Erythroblast (primary cell): ENCODE data around the gene MARK3.
A peak's percentile ranks its signal among the peaks of the same experiment; 100 is the strongest.

ENCODE experiments used
- DNase-seq, 2 experiments: peaks; one replicate each; lab custom pipeline; 2025; lab: John Stamatoyannopoulos, UW
- GATA1 ChIP-seq: IDR thresholded peaks from 2 replicates; pipeline ENCODE4 v1.6.1; 2011; ENCODE audit warnings: low read depth, mild to moderate bottlenecking, control low read depth, low read length, moderate library complexity
- POLR2A ChIP-seq: IDR thresholded peaks from 2 replicates; pipeline ENCODE4 v1.6.1; 2011; ENCODE audit warnings: mild to moderate bottlenecking, low read length

The MARK3 gene

DNA sequence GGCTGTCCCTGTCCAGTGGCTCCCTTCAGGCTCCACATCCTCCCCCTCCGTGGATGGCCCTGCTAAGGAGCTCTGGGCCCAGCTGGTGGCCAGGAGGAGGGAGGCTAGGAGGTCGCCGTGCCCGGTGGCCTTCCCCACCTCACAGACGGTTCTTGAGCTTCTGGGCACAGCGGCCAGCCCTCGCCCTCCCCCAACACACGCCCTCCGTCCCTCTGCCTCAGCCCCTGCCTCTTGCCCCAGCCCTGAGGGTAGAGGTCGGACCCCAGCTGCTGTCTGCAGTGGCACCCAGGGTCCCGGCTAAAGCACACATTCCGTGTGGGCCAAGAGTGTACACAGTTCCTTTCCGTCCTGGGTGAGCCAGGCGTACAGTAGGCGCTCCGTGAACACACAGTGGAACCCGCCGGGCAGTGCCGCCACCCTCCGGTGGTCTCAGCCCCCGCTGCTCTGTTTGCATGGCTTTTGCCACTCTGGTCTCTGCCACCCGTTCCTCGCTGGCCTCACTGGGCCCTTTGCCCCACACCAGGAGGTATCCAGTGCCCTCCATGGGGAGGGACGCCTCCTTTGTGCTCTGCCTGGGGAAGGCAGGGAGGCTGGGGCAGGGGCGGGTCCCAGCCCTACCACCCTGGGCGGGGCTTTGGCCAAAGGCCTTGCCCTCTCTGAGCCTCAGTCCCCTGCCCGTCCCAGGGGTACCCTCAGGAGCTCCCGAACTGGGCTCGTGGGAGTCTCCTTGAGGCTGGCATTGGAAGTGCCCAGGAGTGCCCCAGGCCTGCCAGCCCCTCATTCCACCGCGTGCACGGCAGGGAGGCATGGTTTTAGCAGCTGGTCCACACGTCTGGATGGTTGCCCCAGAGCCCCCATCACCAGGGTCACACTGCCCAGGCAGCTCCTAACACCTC is 156.7 kb downstream of the MARK3 start:
- DNase-seq = no peak
- no peak for TF ChIP-seq GATA1
- no peak for TF ChIP-seq POLR2A

DNA sequence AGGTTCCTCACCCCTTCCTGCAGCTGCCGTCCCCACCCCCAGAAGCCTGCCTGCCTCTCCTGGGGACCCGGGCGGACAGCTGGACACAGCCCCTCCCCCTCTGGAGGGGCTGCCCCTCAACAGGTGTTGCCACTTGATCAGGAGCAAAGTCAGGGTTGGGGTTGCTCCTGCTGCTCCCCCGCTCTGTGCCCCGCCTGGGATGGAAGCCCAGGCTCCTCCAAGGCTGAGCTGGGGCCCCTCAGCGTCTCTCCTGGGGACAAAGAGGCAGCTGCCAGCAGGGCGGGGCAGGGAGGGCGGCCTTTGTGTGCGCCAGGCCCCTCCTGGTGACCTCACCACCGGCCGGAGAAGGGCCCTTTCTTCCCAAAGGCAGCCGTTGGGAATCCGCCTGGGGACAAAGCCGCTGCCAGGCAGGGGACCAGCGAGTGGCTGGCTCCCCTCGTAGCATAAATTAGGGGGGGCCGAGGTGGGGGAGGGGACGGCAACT is 157.4 kb downstream of the MARK3 start:
- TF ChIP-seq GATA1 (no peak), POLR2A (no peak)
- no peak for DNase-seq

- TF ChIP-seq GATA1 = no peak
- TF ChIP-seq POLR2A = no peak
These were observed 157.9 kb downstream of the MARK3 start for GRCh38 chr14:103543140-103543539.

GRCh38 chr14:103543721-103544387 is 158.6 kb downstream of the MARK3 start:
- DNase-seq = no peak
- TF ChIP-seq POLR2A (no peak), GATA1 (no peak)

More at GRCh38 chr14:103543140-103543539, 157.9 kb downstream of the MARK3 start:
- DNase-seq = no peak

GRCh38 chr14:103544388-103545218 is 159.4 kb downstream of the MARK3 start:
- no peak for DNase-seq
- TF ChIP-seq POLR2A (no peak), GATA1 (no peak)

GRCh38 chr14:103545219-103545914 is 160.2 kb downstream of the MARK3 start:
- no peak for TF ChIP-seq GATA1
- no peak for TF ChIP-seq POLR2A
- DNase-seq = no peak

DNA sequence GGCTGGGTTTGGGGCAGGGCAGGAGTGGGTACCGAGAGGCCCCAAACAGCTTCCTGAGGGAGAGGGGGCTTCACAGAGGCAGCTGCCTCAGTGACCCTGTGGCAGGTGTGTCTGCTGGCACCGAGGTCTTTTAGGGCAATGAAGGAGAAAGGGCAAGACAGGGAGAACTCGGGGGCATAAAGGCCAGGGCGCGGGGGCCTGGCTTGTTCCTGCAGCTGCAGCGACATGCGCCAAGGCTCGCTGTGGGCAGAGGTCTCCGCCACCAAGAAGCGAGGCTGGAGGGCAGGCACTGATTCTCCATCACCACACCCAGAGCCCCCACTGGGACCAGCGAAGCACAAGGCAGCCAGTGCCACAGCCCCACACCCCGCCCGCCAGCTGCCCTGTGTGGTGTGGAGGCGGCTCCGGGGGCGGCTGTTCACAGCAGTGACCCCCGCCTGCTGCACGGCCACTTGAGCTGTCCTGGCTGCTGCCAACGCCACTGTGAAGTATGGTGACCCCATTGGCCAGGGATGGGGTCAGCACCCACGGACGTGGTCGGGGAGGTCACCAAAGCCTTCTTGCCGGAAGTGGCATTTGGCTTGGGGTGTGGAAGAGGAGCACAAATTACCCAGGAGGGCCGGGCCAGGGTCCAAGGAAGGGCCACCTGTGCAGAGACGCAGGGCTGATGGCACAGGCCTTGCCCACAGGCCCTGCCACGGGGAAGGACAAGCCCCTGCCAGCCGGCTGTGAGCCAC is 160.9 kb downstream of the MARK3 start:
- no peak for DNase-seq
- TF ChIP-seq GATA1 = no peak
- TF ChIP-seq POLR2A = no peak

DNA sequence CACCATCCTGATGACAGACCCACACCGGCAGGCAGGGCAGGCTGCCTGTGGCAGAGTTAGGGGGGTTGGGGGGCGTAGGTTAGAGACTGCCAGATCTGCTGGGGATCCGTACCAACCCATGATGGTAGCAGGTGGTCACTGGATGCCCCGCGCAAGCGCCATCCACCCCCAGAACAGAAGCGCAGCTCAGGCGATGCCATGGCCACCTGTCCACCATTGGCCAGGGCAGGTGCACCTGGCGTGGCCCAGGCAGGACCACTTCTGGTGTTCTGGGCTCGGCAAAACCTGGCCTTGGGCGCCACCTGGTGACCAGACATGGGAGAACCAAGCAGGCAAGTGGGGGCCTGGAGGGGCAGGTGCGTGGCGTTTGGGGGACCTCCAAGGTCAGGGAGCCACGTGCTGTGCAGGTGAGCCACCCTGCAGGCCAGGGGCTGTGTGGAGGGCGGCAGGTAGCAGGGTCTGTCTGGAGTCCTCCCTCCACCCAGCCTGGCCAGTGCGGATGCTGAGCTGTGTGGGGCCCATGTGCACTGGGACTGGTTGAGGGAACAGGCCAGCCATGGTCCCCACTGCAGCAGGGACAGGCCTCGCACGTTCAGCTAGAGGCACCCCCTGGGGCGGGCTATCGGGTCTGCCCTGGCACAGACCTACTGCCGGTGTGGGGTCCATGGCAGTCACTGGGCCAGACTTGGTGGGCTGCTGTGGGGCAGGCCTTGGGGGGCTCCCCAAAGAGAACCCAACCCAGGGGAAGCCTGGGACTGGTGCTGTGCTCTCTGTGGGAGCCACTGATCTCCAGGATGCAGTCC is 161.6 kb downstream of the MARK3 start:
- peak; percentile 62 to 85 for DNase-seq
- TF ChIP-seq POLR2A = no peak
- TF ChIP-seq GATA1 = no peak

DNA sequence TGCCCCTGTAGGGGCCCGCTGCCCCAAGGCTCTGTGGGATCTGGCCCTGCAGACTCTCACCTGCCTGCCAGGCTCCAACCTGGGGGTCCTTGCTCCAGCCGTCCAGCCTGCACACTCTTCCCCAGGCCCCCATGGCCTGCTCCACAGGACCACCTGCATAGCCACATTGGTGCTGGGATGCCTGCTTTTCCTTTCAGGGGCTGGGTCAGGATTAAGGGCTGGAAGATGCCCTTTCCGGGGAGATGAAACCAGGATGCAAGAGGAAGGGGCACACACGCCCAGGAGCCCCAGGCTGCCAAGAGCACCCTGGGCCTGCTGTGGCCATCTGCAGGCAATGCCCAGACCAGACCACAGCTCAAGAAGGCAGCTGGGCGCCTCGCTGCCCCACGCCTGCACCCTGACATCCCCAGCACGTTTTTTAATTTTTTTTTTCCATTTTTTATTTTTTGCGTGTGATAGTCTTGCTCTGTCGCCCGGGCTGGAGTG is 162.3 kb downstream of the MARK3 start:
- no peak for DNase-seq
- TF ChIP-seq POLR2A = no peak
- no peak for TF ChIP-seq GATA1

DNA sequence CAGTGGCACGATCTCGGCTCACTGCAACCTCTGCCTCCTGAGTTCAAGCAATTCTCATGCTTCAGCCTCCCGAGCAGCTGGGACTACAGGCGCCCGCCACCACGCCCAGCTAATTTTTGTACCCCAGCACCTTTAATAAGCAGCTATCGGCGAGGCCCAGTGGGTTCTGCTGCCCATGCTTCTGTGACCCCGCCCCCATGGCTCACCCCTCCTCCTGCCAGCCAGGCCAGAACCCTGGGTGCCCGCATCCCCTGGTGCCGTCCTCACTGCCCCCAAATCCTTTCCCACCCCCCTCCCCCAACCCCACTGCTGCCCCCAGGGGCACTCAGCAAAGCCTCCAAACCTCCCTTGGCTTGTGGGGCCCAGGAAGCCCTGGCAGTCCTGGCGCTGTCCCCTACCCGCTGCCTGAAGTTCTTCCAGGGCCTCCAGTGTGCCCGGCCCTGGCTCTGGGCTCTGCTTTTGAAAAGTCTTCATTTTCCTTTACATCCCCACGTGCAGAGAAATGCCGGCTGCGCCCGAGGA is 162.8 kb downstream of the MARK3 start:
- TF ChIP-seq GATA1 (no peak), POLR2A (no peak)
- DNase-seq = no peak
